ENCODE data around the gene MBD6.

DNA sequence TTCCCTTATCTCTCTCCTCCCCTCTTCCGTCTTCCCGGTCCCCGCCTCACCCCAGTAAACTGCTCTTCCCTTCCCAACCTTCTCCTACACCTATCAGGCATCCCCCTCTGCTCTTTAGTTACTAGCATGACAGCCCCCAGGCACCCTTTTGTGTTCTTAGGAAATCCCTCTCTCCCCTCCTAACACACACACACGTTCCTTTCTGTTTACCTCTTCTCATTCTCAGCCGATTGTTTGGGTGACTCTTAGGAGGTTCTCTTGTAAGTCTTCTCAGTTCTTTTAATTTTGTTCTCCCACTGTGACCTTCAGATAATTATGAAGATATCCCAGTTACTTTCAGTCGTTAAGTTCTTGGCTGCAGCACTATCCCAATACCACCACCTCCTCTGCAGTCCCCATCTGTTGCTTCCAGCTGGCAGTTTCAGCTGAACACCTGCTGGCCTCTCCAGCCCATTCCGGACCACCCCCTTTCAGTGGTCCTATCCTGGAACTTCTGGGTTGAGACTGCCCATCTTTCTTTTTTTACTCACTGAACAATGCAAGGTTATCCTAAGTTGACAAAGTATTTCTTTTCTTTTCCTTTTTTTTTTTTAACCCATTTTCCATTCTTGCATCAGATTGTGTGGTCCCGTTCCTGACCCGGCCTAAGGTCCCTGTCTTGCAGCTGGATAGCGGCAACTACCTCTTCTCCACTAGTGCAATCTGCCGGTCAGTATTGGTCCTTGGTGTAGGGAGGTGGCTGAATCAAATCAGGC, 34.0 kb upstream of the MBD6 start:
- TF ChIP-seq POLR2A (IDR thresholded peaks at IDR 0.05) (no peak), CTCF (IDR thresholded peaks at IDR 0.05) (no peak), POLR2AphosphoS5 (IDR thresholded peaks at IDR 0.05) (no peak)

All from upper lobe of left lung (tissue), 4 donors.